ENCODE measurements around the gene NYAP1.

Gene NYAP1

GRCh38 chr7:100481466-100481865 lies 2.3 kb upstream of the NYAP1 start:
- ChIA-PET CTCF (interaction anchor here (0.5 to 12.2 kb wide), 11 partner anchors 8 to 211 kb away, joined by 3 to 257 read pairs (median 27); partner anchors contain the start of genes FBXO24, LRCH4 and SPACDR), POLR2A (no interaction called here)
- TF ChIP-seq, protein P1, sequence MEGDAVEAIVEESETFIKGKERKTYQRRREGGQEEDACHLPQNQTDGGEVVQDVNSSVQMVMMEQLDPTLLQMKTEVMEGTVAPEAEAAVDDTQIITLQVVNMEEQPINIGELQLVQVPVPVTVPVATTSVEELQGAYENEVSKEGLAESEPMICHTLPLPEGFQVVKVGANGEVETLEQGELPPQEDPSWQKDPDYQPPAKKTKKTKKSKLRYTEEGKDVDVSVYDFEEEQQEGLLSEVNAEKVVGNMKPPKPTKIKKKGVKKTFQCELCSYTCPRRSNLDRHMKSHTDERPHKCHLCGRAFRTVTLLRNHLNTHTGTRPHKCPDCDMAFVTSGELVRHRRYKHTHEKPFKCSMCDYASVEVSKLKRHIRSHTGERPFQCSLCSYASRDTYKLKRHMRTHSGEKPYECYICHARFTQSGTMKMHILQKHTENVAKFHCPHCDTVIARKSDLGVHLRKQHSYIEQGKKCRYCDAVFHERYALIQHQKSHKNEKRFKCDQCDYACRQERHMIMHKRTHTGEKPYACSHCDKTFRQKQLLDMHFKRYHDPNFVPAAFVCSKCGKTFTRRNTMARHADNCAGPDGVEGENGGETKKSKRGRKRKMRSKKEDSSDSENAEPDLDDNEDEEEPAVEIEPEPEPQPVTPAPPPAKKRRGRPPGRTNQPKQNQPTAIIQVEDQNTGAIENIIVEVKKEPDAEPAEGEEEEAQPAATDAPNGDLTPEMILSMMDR (IDR thresholded peaks at IDR 0.05; ENCODE audit: insufficient read depth, low read length, missing control alignments): no peak
- DNase-seq (ENCODE audit: low read depth, low spot score): no peak
- H3K4me3 ChIP-seq (ENCODE audit: low read depth, low read length): no peak overlapping the region

- ChIA-PET POLR2A (no interaction called here), CTCF (interaction anchor here (0.6 to 12.2 kb wide), 28 partner anchors 8 to 223 kb away, joined by 3 to 257 read pairs (median 6); partner anchors contain the start of genes AGFG2, FBXO24, LRCH4 and PCOLCE)
- TF ChIP-seq, protein P1 (IDR thresholded peaks at IDR 0.05; ENCODE audit: insufficient read depth, low read length, missing control alignments): no peak
- H3K4me3 ChIP-seq (ENCODE audit: low read depth, low read length): peak overlapping the region; percentile 58
- DNase-seq (ENCODE audit: low read depth, low spot score): no peak
Measured at GRCh38 chr7:100482728-100483089, 1.0 kb upstream of the NYAP1 start.

DNA sequence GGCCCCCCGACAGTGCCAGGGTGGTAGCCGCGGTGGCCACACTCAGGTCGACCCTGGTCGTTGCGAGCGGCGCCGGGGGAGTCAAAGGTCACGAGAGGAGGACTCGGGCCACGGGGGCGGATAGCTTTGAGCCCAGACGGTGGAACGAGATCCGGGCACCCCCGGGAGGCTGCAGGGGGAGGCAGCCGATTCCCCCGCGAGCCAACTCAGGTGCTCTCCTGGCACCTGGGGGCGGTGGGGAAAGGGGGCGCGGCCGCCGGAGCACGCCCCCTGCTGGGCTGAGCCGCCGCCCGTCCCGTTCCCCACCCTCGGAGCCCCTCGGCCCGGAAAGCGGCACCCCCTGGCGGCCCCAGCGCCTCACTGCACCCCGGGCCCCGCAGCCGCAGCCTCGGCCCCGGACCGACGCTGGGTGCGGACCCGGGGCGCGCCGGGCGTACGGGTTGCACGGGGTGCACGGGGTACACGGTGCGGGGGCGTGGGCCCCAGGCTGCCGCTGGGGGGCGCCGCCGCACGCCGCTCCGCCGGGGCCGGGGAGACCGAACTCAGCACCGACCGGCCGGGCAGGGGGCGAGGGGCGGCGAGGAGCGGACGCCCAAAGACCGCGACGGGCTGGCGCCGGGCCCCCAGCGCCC lies 521 bp upstream of the NYAP1 start:
- TF ChIP-seq, protein P1 (IDR thresholded peaks at IDR 0.05; ENCODE audit: insufficient read depth, low read length, missing control alignments): peak; percentile 83
- CTCF ChIA-PET: interaction anchor here (0.6 to 12.2 kb wide), 28 partner anchors 7 to 223 kb away, joined by 3 to 257 read pairs (median 6); partner anchors contain the start of genes AGFG2, FBXO24, LRCH4 and PCOLCE
- no peak for DNase-seq (ENCODE audit: low read depth, low spot score)
- H3K4me3 ChIP-seq (ENCODE audit: low read depth, low read length): peak overlapping the region; percentile 58
- POLR2A ChIA-PET: interaction anchor here (0.6 kb wide), 1 partner anchor 26 kb away, joined by 3 read pairs; no protein-coding TSS in a partner anchor

DNA sequence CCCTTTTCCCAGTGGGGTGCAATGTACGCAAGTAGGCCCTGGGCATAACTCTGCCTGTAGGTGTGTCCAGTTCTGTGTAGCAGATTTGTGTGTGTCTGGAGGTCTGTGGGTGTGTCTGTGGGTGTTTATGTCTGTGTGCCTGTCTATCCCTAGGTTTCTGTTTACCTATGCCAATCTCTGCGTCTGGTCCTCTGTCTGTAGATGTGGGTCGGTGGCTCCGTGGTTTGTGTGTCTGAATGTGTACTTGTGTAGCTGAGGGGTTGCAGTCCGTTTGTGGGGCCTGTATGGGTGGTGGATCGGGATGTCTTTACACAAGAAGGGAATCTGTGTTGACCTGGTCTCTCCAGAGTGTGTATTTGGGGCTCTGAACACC lies 932 bp downstream of the NYAP1 start:
- TF ChIP-seq, protein P1 (IDR thresholded peaks at IDR 0.05; ENCODE audit: insufficient read depth, low read length, missing control alignments): no peak
- peak overlapping the region; percentile 58 for H3K4me3 ChIP-seq (ENCODE audit: low read depth, low read length)
- ChIA-PET POLR2A (no interaction called here), CTCF (interaction anchor here (0.8 to 1.7 kb wide), 4 partner anchors 12 to 75 kb away, joined by 3 to 6 read pairs (median 4); no protein-coding TSS in a partner anchor)
- DNase-seq (ENCODE audit: low read depth, low spot score): no peak

GRCh38 chr7:100485471-100485876 lies 1.7 kb downstream of the NYAP1 start:
- POLR2A ChIA-PET: no interaction called here

DNA sequence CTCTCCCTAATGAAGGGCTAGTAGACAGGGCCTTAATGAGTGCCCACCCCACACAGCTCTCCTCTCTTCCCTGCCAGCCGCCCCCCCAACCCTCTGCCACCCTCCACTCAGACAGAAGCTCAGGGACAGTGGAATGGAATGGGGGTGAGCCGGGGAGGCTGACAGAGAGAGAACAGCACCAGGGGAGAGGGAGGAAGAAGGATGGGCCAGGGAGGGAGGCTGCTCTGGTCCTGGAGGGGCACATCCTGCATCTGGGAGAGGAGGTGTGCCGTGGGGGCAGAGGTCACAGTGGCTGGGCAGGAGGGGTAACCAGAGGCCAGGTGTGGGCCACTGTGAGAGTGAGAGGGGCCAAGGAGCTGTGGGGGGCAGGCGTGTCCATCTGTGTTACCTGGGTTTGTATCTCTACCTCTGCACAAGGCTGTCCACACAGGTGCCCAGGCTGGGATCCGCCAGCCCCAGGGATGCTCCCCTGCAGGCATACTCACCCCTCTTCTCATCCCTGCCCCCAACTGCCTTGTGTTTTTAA lies 2.4 kb downstream of the NYAP1 start:
- CTCF ChIA-PET: interaction anchor here (1.0 to 1.7 kb wide), 3 partner anchors 17 to 147 kb away, joined by 3 to 6 read pairs (median 4); no protein-coding TSS in a partner anchor
- TF ChIP-seq, protein P1 (IDR thresholded peaks at IDR 0.05; ENCODE audit: insufficient read depth, low read length, missing control alignments): no peak
- POLR2A ChIA-PET: no interaction called here
- no peak for DNase-seq (ENCODE audit: low read depth, low spot score)
- no peak overlapping the region for H3K4me3 ChIP-seq (ENCODE audit: low read depth, low read length)

More at GRCh38 chr7:100485471-100485876, 1.7 kb downstream of the NYAP1 start:
- TF ChIP-seq, protein P1 (IDR thresholded peaks at IDR 0.05; ENCODE audit: insufficient read depth, low read length, missing control alignments): no peak
- DNase-seq (ENCODE audit: low read depth, low spot score): no peak
- CTCF ChIA-PET: interaction anchor here (1.0 to 1.7 kb wide), 4 partner anchors 16 to 147 kb away, joined by 3 to 6 read pairs (median 4); no protein-coding TSS in a partner anchor
- H3K4me3 ChIP-seq (ENCODE audit: low read depth, low read length): no peak overlapping the region
